Measurements from ENCODE around the gene SCCPDH. TPM values are rescaled to one million over a fixed set of nuclear protein-coding genes. Genes with fewer than 3 reads are reported as not detected.

Gene SCCPDH
- total and polyA plus RNA-seq, 9 of the 15 experiments (the other 6 are each of a cell fraction or from before 2014, with no cell fraction given): 7.0 to 61.9 (median 38.3) TPM

DNA sequence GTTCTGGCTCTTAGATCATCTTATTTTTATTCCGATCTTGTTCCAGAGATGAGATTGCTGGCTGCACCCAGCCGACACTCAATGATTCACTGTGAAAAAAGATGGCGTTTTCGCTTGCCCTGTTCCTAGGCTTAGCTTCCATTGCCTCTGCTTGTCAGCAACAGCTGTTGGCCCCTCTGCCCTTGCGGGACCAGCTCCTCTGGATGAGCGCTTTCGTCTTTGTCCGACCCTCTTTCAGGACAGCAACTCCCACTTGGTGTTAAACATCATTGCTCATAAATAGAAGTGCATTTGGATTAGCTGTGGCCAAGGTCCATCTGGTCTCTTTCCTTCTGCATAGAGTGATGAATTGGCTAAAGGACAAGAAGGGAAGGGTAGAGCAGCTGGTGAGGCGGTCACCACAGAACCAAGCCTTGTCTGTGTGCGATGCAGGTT is 43.5 kb upstream of the SCCPDH start:
- CTCF ChIA-PET (ENCODE audit: low intra/inter-chr PET ratio): no interaction called here
- no peak for DNase-seq (ENCODE audit: extremely low read depth in 1 of 4, low spot score in 3 of 4)
- Histone ChIP-seq H3K4me2 (ENCODE audit: insufficient read depth, low read length) (no peak overlapping the region), H3K4me3 (no peak overlapping the region), H3K27me3 (ENCODE audit: control insufficient read depth in 2 of 2, insufficient read depth in 2 of 2, low read length in 2 of 2) (no peaks in the 10 kb centered on the region), H3K9ac (ENCODE audit: insufficient read depth in 1 of 2, low read depth in 2 of 2, low read length in 2 of 2) (no peak overlapping the region), H3K9me1 (ENCODE audit: control insufficient read depth, insufficient read depth, low read length) (no peaks in the 10 kb centered on the region), H3K27ac (ENCODE audit: extremely low read depth, low read depth, low read length) (no peak overlapping the region), H3K9me3 (replicated peaks; ENCODE audit: control insufficient read depth, insufficient read depth, low read depth, low read length) (no peaks in the 10 kb centered on the region), H2AFZ (ENCODE audit: low read depth, low read length) (no peak overlapping the region), H3K36me3 (ENCODE audit: control insufficient read depth, insufficient read depth, low read length) (no peaks in the 10 kb centered on the region), H3K79me2 (ENCODE audit: control insufficient read depth, insufficient read depth, low read length) (no peaks in the 10 kb centered on the region), H4K20me1 (replicated peaks; ENCODE audit: control insufficient read depth, insufficient read depth, low read length) (no peaks in the 10 kb centered on the region), H3K4me1 (replicated peaks in 1 of 2; ENCODE audit: control insufficient read depth in 2 of 2, insufficient read depth in 2 of 2, low read length in 2 of 2) (no peaks in the 10 kb centered on the region)
- BruUV-seq (replicated peaks): no TSS peak
- no peak for TF ChIP-seq FOSL1 (tag; conservative IDR thresholded peaks at IDR 0.05)
- TF ChIP-seq, protein P1, sequence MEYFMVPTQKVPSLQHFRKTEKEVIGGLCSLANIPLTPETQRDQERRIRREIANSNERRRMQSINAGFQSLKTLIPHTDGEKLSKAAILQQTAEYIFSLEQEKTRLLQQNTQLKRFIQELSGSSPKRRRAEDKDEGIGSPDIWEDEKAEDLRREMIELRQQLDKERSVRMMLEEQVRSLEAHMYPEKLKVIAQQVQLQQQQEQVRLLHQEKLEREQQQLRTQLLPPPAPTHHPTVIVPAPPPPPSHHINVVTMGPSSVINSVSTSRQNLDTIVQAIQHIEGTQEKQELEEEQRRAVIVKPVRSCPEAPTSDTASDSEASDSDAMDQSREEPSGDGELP (CRISPR knock-in tag; IDR thresholded peaks at IDR 0.05; ENCODE audit: borderline replicate concordance): peak; percentile 15; the same call in 1 of the 2 replicates
- TF ChIP-seq, protein P2, sequence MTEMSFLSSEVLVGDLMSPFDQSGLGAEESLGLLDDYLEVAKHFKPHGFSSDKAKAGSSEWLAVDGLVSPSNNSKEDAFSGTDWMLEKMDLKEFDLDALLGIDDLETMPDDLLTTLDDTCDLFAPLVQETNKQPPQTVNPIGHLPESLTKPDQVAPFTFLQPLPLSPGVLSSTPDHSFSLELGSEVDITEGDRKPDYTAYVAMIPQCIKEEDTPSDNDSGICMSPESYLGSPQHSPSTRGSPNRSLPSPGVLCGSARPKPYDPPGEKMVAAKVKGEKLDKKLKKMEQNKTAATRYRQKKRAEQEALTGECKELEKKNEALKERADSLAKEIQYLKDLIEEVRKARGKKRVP (CRISPR knock-in tag; IDR thresholded peaks at IDR 0.05): no peak
- TF ChIP-seq, protein P3, sequence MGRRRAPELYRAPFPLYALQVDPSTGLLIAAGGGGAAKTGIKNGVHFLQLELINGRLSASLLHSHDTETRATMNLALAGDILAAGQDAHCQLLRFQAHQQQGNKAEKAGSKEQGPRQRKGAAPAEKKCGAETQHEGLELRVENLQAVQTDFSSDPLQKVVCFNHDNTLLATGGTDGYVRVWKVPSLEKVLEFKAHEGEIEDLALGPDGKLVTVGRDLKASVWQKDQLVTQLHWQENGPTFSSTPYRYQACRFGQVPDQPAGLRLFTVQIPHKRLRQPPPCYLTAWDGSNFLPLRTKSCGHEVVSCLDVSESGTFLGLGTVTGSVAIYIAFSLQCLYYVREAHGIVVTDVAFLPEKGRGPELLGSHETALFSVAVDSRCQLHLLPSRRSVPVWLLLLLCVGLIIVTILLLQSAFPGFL (CRISPR knock-in tag; IDR thresholded peaks at IDR 0.05): 0 out of 2 replicates have a peak, but pooled peaks have one; percentile 42
- intact Hi-C loops (cut with micrococcal nuclease) (no loop called here), in situ Hi-C loops (cut with MboI) (no loop called here)
- peak; percentile 55 for FAIRE-seq
- ATAC-seq: no peak
- 56% methylated on average over 10 of the region's 10 CpGs for WGBS (ENCODE audit: insufficient coverage, low coverage, missing lambda C conversion rate)
- POLR2A ChIA-PET: interaction anchor here (0.9 to 1.3 kb wide), 2 partner anchors 9 to 23 kb away, joined by 3 to 7 read pairs; no protein-coding TSS in a partner anchor
